Urinary bladder (tissue), 4 donors: Measurements from ENCODE around the gene THBD. TPM values are rescaled to one million over a fixed set of nuclear protein-coding genes. Genes with fewer than 3 reads are reported as not detected.

ENCODE experiments used
- DNase-seq: peaks from one replicate; pipeline ENCODE4 v3.0.0-alpha.2; 2015; ENCODE audit errors: extremely low spot score
- H3K27ac ChIP-seq: one replicate; pipeline ENCODE4 v1.5.1; 2013; ENCODE audit warnings: low read depth, mild to moderate bottlenecking, moderate library complexity
- H3K36me3 ChIP-seq: one replicate; pipeline ENCODE4 v1.6.1; 2013; ENCODE audit warnings: mild to moderate bottlenecking, moderate library complexity; ENCODE audit not compliant: insufficient read depth
- H3K4me1 ChIP-seq: one replicate; pipeline ENCODE4 v1.6.1; 2013; ENCODE audit warnings: mild to moderate bottlenecking, moderate library complexity; ENCODE audit not compliant: insufficient read depth
- H3K4me3 ChIP-seq: one replicate; pipeline ENCODE4 v1.5.1; 2013; ENCODE audit warnings: low read depth, low read length
- WGBS: extraction: QIAGEN DNeasy Blood & Tissue Kit; methylation state at CpG from one replicate; pipeline ENCODE4 v1.1.7; 2013; 5-methylcytosine and 5-hydroxymethylcytosine counted together
- polyA plus RNA-seq: library from polyadenylated mRNA; stranded (reverse); fragments of 200-250 nt; gene quantifications from one replicate; pipeline ENCODE4 v1.2.3, GENCODE V29; 2013
- total RNA-seq: library from RNA; depleted of rRNA; stranded (reverse); fragments of >200 nt; gene quantifications from one replicate; pipeline ENCODE4 v1.2.3, GENCODE V29; 2014
- donor health status: healthy with polysubstance abuse.
- donor health status: healthy.

THBD gene
- total and polyA plus RNA-seq, 2 donors: 11.1 to 55.0 TPM

DNA sequence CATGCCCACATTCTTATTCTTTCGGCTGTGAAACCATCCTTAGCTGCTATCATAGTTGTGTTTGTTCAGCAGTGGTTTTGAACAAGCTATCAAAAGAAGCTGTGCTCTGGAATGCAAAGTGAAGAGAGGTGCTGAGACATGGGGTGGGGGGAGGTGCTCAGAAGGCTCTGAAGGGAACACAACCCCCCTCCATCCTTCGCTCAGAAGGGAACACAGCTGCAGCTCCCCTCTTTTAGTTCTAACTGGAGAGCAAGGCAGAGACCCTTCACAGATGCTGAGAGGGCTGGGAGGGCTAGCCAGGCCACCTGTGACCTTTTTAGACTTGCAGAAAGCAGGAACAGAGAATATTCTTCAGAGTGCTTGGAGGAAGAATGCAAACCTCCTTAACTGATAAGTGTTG lies 32.0 kb downstream of the THBD start:
- WGBS: 81% methylated on average over 2 of the region's 2 CpGs
- no peak for DNase-seq

GRCh38 chr20:23013429-23013828 lies 36.0 kb downstream of the THBD start:
- H3K36me3 ChIP-seq: no peaks in the 10 kb centered on the region
- H3K4me3 ChIP-seq: no peak overlapping the region
- no peaks in the 10 kb centered on the region for H3K4me1 ChIP-seq
- no peak overlapping the region for H3K27ac ChIP-seq
- no peak for DNase-seq
- WGBS: 48% methylated on average over 5 of the region's 5 CpGs

More for the DNA sequence above, 32.0 kb downstream of the THBD start:
- no peaks in the 10 kb centered on the region for H3K36me3 ChIP-seq
- no peak overlapping the region for H3K4me3 ChIP-seq
- H3K27ac ChIP-seq: no peak overlapping the region
- H3K4me1 ChIP-seq: no peaks in the 10 kb centered on the region

GRCh38 chr20:23011008-23011721 lies 38.3 kb downstream of the THBD start:
- WGBS: 76% methylated on average over 11 of the region's 11 CpGs
- no peak overlapping the region for H3K4me3 ChIP-seq
- no peaks in the 10 kb centered on the region for H3K36me3 ChIP-seq
- H3K4me1 ChIP-seq: no peaks in the 10 kb centered on the region
- DNase-seq: no peak
- no peak overlapping the region for H3K27ac ChIP-seq

- no peak for DNase-seq
- Histone ChIP-seq H3K27ac (no peak overlapping the region), H3K4me3 (no peak overlapping the region), H3K4me1 (no peaks in the 10 kb centered on the region), H3K36me3 (no peaks in the 10 kb centered on the region)
- WGBS: 67% methylated on average over 5 of the region's 5 CpGs
Measured at GRCh38 chr20:23010096-23010495, 39.4 kb downstream of the THBD start.

- H3K4me3 ChIP-seq: no peak overlapping the region
- H3K27ac ChIP-seq: no peak overlapping the region
- 57% methylated on average over 3 of the region's 3 CpGs for WGBS
- H3K4me1 ChIP-seq: no peaks in the 10 kb centered on the region
- DNase-seq: no peak
- no peaks in the 10 kb centered on the region for H3K36me3 ChIP-seq
Measured at GRCh38 chr20:23009636-23010035, 39.8 kb downstream of the THBD start.

DNA sequence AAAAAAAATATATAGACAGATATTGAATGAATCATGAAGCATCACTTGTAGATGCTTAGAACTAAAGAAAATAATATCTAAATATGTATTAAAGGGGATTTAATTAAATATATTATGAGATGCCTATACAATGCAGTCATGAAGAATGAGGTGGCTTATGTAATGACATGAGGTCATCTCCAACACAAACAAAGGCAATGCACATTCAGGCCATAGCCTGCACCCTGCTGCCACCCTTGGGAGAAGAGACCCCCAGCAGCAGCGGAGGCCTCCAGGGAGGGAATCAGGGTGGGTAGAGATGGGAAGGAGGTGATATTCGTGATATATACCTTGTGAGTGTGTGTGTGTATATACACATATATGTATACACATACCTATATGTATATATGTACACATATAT lies 40.8 kb downstream of the THBD start:
- no peak overlapping the region for H3K27ac ChIP-seq
- no peaks in the 10 kb centered on the region for H3K4me1 ChIP-seq
- 94% methylated on average over 2 of the region's 2 CpGs for WGBS
- no peaks in the 10 kb centered on the region for H3K36me3 ChIP-seq
- no peak overlapping the region for H3K4me3 ChIP-seq
- no peak for DNase-seq

- Histone ChIP-seq H3K4me3 (no peak overlapping the region), H3K27ac (no peak overlapping the region), H3K36me3 (no peaks in the 10 kb centered on the region), H3K4me1 (no peaks in the 10 kb centered on the region)
- DNase-seq: no peak
- WGBS: 97% methylated on average over 9 of the region's 9 CpGs
Measured at GRCh38 chr20:23007886-23008655, 41.4 kb downstream of the THBD start.

DNA sequence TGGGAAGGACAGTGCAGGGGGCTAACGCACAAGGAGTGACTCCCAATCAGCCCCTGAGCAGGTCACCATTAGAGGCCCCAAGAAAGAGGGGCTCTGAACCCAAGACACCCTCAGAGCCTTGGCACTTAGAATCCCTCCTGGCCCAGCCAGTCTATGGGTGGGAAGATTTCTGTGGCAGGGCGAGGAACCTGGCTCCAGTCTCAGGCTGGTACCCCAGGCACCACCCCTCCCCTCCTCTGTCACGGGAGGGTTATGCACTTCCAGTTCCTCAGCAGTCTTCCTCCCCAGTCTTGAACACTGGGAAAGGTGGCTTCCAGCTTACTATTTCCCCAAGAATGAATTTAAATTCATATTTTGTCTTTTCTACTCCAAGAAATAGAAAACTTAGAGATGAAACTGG lies 42.0 kb downstream of the THBD start:
- no peak for DNase-seq
- no peak overlapping the region for H3K4me3 ChIP-seq
- no peaks in the 10 kb centered on the region for H3K36me3 ChIP-seq
- no peaks in the 10 kb centered on the region for H3K4me1 ChIP-seq
- H3K27ac ChIP-seq: no peak overlapping the region
- WGBS: 82% methylated on average over 3 of the region's 3 CpGs

- Histone ChIP-seq H3K4me1 (no peaks in the 10 kb centered on the region), H3K4me3 (no peak overlapping the region), H3K36me3 (no peaks in the 10 kb centered on the region), H3K27ac (no peak overlapping the region)
- DNase-seq: no peak
Measured at GRCh38 chr20:23005776-23006175, 43.7 kb downstream of the THBD start.

DNA sequence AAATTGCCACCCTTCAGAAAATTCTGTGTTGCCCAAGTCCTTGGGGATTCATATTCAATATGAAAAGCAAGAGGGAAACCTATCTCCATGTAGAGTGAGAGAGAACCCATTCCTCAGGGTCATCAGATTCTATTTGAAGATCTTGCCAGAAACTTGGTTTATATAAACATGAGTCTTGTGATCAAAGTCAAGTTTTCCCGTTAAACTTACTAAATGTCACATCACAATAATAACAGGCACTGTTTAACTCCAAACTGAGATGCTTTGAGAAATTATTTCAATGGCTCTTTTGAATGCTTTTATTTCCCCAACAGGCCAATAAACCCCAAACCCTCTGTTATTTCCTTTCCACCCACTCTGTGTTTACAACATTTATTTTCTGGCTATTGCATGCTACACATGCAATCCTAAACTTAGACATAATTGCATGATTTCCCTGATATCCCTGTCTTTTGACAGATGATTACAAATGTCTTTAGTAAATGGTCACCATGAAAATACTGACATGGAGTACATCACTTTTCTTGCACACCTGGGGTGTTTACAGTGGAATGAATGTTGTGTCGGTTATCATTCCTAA lies 45.5 kb downstream of the THBD start:
- Histone ChIP-seq H3K27ac (no peak overlapping the region), H3K4me3 (no peak overlapping the region), H3K36me3 (no peaks in the 10 kb centered on the region), H3K4me1 (no peaks in the 10 kb centered on the region)
- WGBS: 63% methylated on average over 2 of the region's 2 CpGs
- DNase-seq: no peak

DNA sequence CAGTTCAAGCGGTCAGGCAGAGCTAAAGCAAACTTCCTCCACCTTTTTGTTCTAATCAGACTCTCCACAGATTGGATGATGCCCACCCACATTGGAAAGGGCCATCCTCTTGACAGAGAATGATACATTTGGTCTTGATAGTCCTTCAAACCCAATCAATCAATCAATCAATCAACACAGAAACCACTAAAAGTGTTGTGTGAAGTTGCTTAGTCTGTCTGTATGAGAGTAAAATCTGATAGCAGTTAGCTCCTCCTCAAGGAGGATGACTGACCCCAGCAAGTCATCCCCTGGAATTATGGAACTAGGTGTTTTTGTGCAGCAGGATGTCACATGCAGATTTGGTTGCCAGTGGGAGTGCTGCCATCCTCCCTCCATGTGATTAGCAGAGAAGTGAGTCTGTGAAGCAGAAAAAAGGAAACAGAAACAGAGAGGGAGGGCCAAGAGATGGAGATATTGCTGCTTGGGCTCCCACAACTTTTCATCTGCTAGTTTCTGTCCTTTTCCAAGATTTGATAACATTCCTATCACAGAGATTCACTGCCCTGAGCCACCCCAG lies 46.3 kb downstream of the THBD start:
- WGBS: 93% methylated on average over 1 of the region's 1 CpG
- H3K4me1 ChIP-seq: no peaks in the 10 kb centered on the region
- no peaks in the 10 kb centered on the region for H3K36me3 ChIP-seq
- no peak for DNase-seq
- H3K27ac ChIP-seq: no peak overlapping the region
- no peak overlapping the region for H3K4me3 ChIP-seq

GRCh38 chr20:23002276-23002675 lies 47.2 kb downstream of the THBD start:
- Histone ChIP-seq H3K36me3 (no peaks in the 10 kb centered on the region), H3K27ac (no peak overlapping the region), H3K4me3 (no peak overlapping the region), H3K4me1 (no peaks in the 10 kb centered on the region)
- WGBS: 92% methylated on average over 6 of the region's 6 CpGs
- DNase-seq: no peak

GRCh38 chr20:23000232-23000947 lies 49.1 kb downstream of the THBD start:
- 32% methylated on average over 6 of the region's 6 CpGs for WGBS
- no peak for DNase-seq
- Histone ChIP-seq H3K36me3 (no peaks in the 10 kb centered on the region), H3K4me1 (no peaks in the 10 kb centered on the region), H3K4me3 (no peak overlapping the region), H3K27ac (no peak overlapping the region)
